ENCODE results near the gene SIN3A. TPM values are rescaled to one million over a fixed set of nuclear protein-coding genes. Genes with fewer than 3 reads are reported as not detected.

SIN3A gene
- total and polyA plus RNA-seq, 2 of the 8 experiments (the other 6 are each of a cell fraction or from before 2014, with no cell fraction given), result 69.5 to 109 TPM

DNA sequence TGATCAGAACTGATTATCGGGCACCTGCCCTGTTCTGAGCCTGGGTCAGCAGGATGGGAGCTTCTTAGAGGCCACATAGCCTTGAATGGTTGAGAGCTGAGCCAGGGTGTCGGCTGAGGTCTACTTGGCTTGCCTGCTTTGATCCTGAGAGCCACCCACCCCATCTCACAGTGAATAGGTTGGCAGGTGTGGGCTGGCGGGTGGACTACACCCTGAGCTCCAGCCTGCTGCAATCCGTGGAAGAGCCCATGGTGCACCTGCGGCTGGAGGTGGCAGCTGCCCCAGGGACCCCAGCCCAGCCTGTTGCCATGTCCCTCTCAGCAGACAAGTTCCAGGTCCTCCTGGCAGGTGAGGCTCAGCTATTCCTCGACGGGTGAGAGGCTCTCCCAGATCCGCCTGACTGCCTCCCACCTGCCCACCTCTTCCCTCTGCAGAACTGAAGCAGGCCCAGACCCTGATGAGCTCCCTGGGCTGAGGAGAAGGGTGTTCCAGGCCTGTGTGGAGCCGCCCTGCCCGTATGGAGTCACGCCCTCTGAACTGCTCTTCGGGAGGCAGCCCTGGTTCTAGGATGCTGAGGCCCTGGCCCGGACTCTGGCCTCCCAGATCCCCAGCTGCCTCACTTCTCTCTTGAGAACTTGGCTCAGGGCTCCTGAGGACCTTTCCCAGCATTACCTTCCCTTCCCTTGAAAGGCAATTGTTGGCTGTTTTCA, 111.8 kb downstream of the SIN3A start (continued):
- TF ChIP-seq, protein P1, sequence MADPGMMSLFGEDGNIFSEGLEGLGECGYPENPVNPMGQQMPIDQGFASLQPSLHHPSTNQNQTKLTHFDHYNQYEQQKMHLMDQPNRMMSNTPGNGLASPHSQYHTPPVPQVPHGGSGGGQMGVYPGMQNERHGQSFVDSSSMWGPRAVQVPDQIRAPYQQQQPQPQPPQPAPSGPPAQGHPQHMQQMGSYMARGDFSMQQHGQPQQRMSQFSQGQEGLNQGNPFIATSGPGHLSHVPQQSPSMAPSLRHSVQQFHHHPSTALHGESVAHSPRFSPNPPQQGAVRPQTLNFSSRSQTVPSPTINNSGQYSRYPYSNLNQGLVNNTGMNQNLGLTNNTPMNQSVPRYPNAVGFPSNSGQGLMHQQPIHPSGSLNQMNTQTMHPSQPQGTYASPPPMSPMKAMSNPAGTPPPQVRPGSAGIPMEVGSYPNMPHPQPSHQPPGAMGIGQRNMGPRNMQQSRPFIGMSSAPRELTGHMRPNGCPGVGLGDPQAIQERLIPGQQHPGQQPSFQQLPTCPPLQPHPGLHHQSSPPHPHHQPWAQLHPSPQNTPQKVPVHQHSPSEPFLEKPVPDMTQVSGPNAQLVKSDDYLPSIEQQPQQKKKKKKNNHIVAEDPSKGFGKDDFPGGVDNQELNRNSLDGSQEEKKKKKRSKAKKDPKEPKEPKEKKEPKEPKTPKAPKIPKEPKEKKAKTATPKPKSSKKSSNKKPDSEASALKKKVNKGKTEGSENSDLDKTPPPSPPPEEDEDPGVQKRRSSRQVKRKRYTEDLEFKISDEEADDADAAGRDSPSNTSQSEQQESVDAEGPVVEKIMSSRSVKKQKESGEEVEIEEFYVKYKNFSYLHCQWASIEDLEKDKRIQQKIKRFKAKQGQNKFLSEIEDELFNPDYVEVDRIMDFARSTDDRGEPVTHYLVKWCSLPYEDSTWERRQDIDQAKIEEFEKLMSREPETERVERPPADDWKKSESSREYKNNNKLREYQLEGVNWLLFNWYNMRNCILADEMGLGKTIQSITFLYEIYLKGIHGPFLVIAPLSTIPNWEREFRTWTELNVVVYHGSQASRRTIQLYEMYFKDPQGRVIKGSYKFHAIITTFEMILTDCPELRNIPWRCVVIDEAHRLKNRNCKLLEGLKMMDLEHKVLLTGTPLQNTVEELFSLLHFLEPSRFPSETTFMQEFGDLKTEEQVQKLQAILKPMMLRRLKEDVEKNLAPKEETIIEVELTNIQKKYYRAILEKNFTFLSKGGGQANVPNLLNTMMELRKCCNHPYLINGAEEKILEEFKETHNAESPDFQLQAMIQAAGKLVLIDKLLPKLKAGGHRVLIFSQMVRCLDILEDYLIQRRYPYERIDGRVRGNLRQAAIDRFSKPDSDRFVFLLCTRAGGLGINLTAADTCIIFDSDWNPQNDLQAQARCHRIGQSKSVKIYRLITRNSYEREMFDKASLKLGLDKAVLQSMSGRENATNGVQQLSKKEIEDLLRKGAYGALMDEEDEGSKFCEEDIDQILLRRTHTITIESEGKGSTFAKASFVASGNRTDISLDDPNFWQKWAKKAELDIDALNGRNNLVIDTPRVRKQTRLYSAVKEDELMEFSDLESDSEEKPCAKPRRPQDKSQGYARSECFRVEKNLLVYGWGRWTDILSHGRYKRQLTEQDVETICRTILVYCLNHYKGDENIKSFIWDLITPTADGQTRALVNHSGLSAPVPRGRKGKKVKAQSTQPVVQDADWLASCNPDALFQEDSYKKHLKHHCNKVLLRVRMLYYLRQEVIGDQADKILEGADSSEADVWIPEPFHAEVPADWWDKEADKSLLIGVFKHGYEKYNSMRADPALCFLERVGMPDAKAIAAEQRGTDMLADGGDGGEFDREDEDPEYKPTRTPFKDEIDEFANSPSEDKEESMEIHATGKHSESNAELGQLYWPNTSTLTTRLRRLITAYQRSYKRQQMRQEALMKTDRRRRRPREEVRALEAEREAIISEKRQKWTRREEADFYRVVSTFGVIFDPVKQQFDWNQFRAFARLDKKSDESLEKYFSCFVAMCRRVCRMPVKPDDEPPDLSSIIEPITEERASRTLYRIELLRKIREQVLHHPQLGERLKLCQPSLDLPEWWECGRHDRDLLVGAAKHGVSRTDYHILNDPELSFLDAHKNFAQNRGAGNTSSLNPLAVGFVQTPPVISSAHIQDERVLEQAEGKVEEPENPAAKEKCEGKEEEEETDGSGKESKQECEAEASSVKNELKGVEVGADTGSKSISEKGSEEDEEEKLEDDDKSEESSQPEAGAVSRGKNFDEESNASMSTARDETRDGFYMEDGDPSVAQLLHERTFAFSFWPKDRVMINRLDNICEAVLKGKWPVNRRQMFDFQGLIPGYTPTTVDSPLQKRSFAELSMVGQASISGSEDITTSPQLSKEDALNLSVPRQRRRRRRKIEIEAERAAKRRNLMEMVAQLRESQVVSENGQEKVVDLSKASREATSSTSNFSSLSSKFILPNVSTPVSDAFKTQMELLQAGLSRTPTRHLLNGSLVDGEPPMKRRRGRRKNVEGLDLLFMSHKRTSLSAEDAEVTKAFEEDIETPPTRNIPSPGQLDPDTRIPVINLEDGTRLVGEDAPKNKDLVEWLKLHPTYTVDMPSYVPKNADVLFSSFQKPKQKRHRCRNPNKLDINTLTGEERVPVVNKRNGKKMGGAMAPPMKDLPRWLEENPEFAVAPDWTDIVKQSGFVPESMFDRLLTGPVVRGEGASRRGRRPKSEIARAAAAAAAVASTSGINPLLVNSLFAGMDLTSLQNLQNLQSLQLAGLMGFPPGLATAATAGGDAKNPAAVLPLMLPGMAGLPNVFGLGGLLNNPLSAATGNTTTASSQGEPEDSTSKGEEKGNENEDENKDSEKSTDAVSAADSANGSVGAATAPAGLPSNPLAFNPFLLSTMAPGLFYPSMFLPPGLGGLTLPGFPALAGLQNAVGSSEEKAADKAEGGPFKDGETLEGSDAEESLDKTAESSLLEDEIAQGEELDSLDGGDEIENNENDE (IDR thresholded peaks at IDR 0.05; ENCODE audit: insufficient replicate concordance, low read length), result no peak
- no peak for TF ChIP-seq SUZ12 (IDR thresholded peaks at IDR 0.05; ENCODE audit: low read length)
- TF ChIP-seq KDM1A (IDR thresholded peaks at IDR 0.05; ENCODE audit: borderline replicate concordance, low read length), result no peak
- no peak for TF ChIP-seq HDAC2 (IDR thresholded peaks at IDR 0.05; ENCODE audit: borderline replicate concordance in 1 of 2, low read depth in 2 of 2, low read length in 2 of 2)
- no peak for TF ChIP-seq HDAC6 (IDR thresholded peaks at IDR 0.05; ENCODE audit: low read depth, low read length)
- TF ChIP-seq EZH2 (IDR thresholded peaks at IDR 0.05; ENCODE audit: low read depth, low read length, severe bottlenecking), result no peak
- TF ChIP-seq BRCA1 (IDR thresholded peaks at IDR 0.05; ENCODE audit: low read depth, low read length), result no peak
- no peak for TF ChIP-seq RNF2 (IDR thresholded peaks at IDR 0.05; ENCODE audit: borderline replicate concordance, low read depth, low read length, missing control alignments, poor library complexity, severe bottlenecking)
- no peak for TF ChIP-seq EGR1 (IDR thresholded peaks at IDR 0.05; ENCODE audit: borderline replicate concordance, low read depth, low read length)

Measured in H1 (cell line).